ENCODE data around the gene ZBTB44.

GRCh38 chr11:130260742-130261141, 54.0 kb downstream of the ZBTB44 start:
- TF ChIP-seq, protein P1, sequence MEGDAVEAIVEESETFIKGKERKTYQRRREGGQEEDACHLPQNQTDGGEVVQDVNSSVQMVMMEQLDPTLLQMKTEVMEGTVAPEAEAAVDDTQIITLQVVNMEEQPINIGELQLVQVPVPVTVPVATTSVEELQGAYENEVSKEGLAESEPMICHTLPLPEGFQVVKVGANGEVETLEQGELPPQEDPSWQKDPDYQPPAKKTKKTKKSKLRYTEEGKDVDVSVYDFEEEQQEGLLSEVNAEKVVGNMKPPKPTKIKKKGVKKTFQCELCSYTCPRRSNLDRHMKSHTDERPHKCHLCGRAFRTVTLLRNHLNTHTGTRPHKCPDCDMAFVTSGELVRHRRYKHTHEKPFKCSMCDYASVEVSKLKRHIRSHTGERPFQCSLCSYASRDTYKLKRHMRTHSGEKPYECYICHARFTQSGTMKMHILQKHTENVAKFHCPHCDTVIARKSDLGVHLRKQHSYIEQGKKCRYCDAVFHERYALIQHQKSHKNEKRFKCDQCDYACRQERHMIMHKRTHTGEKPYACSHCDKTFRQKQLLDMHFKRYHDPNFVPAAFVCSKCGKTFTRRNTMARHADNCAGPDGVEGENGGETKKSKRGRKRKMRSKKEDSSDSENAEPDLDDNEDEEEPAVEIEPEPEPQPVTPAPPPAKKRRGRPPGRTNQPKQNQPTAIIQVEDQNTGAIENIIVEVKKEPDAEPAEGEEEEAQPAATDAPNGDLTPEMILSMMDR (conservative IDR thresholded peaks at IDR 0.05; ENCODE audit: low read length), result no peak
- no peak for TF ChIP-seq EZH2phosphoT487 (IDR thresholded peaks at IDR 0.05; ENCODE audit: borderline replicate concordance)
